GOT3 (cell line): ENCODE measurements around the gene TM9SF4.
"Not testable (repeated sequence)": the region's sequence is repeated elsewhere in the genome, so short reads cannot be mapped to it uniquely, and the experiment has no call there.

Experiments
- DNase-seq: peaks from one replicate; lab custom pipeline; 2025; ENCODE audit warnings: mixed read lengths; lab: John Stamatoyannopoulos, UW

The TM9SF4 gene

DNA sequence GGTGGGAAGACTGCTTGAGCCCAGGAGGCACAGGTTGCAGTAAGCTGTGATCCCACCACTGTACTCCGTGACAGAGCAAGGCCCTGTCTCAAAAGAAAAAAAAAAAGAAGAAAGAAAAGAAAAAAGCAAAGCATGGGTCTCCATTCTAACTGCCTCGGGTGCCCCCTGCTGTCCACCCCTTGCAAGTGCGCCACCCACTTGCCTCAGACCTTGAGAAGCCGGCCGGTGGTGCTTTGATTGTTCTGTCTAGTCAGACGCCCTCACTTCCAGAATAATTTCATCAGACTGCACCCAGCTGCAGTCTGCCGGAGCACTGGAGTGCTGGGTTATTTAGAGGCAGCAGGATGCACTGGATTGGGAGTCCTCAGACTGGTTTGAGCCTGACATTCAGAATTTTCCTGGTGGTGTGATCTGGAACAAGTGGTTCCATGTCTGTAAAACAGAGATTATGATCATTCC is 17.6 kb upstream of the TM9SF4 start:
- peak; percentile 54 for DNase-seq

DNA sequence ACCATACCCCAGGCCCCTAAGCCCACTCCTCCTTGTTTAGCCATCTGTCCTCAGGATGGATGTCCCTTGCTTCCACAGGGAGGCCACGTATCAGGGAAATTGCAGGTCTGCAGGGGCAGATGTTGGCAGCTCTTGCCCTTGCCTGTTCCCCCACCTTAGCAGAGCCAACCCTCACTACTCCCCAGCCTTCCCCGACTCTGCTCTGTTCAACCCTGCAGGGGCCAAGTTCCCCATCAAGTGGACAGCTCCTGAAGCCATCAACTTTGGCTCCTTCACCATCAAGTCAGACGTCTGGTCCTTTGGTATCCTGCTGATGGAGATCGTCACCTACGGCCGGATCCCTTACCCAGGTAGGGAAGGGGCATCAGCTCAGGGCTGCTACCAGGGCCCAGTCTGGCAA is 10.7 kb upstream of the TM9SF4 start:
- DNase-seq, result no peak

DNA sequence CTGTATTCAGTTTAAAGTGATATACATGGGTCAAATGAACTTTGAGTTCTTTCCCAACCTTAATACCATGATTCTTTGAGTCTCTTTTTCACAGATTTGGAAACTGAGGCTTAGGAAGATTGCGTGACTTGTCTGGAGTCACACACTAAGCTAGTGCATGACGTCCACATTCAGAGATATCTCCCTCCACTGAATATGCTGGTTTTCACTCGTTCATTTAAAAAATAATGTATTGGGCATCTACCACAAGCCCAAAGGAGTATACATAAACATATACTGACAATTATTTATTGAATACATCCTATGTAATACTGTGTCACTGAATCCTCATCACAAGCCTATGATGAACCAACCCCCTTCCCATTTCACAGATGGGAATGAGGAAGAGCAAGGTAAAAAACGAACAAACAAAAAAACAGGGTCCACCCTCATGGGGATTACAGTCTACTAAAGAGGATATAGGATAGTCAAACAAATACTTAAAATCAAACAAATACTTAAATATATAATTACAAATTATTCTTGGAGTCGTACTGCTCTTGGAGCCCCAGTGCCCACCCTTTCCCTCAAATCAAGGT is 611 bp upstream of the TM9SF4 start:
- no peak for DNase-seq

- no peak for DNase-seq
These were observed 725 bp downstream of the TM9SF4 start for GRCh38 chr20:32110173-32110704.

DNA sequence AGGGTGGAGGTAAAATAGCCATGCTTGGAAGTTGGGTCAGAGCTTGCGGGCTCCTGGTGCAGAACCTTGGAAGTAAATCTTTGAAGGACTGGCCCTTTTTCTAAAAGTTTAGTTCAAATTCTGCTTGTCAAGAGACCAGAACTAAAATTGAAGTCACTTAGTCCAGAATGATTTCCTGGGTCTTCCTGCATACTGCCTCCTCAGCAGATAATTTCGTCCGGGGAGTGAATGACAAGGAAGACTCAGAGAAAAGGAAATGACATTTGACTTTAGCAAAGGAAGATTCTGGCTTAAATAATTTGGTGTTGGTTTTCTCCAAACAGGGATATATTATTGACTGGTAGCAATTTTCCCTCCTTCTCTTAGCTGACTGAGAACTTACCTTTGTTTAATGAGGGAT is 1.2 kb downstream of the TM9SF4 start:
- DNase-seq, result no peak

DNA sequence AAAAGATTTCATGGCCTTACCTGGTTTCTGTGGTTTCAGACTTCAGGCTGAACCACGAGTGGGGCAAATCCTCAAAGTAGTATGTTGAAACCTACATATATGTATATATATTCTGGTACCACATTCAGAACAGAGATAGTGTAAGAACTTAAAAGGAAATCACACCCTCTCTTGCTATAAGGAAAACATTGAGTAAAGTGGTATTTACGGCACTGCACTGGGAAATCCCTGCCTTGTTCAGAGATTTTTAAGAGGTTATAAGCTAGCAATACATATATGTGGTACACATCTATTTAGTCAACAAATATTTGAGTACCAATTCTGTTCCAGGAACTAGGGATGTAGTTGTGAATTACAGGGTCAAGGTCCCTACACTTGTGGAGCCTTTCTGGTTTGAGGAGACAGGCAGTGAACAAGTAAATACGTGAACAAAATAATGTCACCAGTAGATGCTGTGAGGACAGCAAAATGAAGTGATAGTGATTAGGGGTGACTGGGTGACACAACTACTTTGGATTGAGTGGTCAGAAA is 1.7 kb downstream of the TM9SF4 start:
- DNase-seq, result no peak

- no peak for DNase-seq
These were observed 2.2 kb downstream of the TM9SF4 start for GRCh38 chr20:32111753-32112152.

- no peak for DNase-seq
These were observed 3.3 kb downstream of the TM9SF4 start for GRCh38 chr20:32112841-32113240.

GRCh38 chr20:32113591-32114260 is 4.2 kb downstream of the TM9SF4 start:
- no peak for DNase-seq

- DNase-seq, result no peak
These were observed 4.9 kb downstream of the TM9SF4 start for GRCh38 chr20:32114305-32114960.

DNA sequence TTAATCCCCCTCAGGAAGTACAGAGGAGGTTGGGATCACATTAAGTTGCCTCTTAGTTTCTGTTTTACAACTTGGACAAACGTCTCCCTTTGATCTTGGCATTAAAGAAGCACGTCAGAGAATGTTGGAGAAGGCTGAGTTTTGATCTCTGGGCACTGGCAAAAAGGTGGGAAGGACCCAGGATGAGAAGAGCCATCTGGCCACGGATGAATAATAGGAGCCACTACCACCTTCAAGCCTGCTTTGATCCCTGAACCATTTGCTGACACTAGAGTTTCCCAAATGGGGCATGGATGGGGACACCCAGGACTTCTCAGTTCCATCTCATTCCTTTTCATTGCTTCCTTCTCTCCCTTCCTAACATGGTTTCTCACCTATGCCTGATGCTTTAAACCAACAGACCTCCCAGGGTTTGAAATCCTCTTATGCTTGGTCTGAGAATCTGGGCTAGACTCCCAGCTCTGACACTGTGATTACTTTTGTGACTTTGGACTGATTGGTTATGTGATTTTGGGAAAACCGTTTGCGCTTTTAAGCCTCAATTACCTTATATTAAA is 5.8 kb downstream of the TM9SF4 start:
- DNase-seq, result no peak

DNA sequence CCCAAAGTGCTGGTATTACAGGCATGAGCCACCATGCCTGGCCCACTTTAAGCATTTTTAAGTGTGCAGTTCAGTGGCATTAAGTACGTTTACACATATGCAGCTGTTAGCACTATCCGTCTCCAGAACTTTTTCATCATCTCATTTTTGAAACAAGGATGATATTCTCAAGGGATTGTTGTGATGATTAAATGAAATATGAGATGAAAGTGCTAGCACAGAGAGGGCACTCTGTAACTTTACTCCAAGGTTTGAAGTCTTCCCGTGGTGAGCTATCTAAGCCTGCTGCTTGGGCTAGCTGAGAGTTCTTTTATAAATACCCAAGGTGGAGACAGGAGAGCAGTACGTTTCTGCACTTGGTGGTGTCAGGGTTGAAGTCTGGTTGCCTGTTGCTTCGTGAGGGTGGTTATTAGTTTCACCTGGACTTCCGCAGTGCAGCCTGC is 6.6 kb downstream of the TM9SF4 start:
- DNase-seq, result no peak

- DNase-seq, result not testable (repeated sequence)
These were observed 7.3 kb downstream of the TM9SF4 start for GRCh38 chr20:32116796-32117195.

DNA sequence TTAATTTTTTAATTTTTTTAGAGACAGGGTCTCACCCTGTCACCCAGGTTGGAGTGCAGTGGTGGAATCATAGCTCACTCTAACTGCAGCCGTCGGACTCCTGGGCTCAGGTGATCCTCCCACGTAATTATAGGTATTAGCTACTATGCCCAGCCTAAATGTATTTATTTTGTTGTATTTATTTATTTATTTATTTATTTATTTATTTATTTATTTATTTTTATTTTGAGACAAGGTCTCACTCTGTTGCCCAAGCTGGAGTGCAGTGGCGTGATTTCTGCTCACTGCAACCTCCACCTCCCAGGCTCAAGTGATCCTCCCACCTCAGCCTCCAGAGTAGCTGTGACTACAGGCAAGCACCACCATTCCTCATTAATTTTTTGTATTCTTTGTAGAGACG is 8.9 kb downstream of the TM9SF4 start:
- not testable (repeated sequence) for DNase-seq

DNA sequence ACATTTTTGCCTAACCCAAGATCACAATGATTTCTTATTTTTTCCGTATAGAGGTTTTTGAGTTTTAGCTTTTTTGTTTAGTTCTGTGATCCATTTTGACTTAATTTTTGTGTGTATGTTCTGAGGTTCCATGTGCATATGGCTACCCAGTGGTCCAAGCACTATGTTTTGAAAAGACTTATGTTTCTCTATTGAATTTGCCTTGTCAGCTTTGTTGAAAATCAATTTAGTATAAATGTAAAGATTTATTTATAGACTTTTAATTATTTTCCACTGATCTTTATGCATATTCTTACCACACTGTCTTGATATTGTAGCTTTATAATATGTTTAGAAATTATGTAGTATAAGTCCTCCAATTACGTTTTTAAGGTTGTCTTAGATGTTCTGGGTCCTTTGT is 10.2 kb downstream of the TM9SF4 start:
- DNase-seq, result no peak

DNA sequence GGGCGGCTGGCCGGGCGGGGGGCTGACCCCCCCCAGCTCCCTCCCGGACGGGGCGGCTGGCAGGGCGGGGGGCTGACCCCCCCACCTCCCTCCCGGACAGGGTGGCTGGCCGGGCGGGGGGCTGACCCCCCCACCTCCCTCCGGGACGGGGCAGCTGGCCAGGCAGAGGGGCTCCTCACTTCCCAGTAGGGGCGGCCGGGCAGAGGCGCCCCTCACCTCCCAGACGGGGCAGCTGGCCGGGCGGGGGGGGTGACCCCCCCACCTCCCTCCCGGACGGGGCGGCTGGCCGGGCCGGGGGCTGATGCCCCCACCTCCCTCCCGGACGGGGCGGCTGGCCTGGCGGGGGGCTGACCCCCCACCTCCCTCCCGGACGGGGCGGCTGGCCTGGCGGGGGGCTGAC is 12.4 kb downstream of the TM9SF4 start:
- not testable (repeated sequence) for DNase-seq

- DNase-seq, result no peak
These were observed 13.6 kb downstream of the TM9SF4 start for GRCh38 chr20:32123088-32123487.

DNA sequence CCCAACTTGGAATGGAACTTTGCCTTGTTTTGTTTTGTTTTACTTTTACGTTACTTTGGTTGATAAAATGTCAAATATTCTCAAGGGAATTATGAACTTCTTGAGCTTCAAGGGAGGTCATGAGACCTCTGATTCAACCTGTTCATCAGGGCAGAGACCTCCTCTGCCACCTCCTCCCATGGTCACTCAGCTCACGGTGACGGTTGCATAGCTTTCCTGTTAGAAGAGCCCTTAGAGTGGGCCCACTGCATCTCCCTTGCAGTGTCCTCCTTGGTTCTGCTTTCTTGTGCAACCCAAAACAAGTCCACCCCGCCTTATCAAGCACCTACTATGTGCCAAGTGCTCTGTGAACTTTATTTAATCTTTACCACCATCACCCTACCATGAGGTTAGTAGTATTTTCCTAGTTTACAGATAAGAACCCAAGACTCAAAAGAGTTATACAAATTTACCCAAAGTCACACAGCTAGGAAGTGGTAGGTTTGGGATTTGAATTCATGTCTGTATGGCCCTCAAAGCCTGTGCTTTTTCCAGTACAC is 15.5 kb downstream of the TM9SF4 start:
- DNase-seq, result no peak

GRCh38 chr20:32125506-32125905 is 16.0 kb downstream of the TM9SF4 start:
- DNase-seq, result no peak

DNA sequence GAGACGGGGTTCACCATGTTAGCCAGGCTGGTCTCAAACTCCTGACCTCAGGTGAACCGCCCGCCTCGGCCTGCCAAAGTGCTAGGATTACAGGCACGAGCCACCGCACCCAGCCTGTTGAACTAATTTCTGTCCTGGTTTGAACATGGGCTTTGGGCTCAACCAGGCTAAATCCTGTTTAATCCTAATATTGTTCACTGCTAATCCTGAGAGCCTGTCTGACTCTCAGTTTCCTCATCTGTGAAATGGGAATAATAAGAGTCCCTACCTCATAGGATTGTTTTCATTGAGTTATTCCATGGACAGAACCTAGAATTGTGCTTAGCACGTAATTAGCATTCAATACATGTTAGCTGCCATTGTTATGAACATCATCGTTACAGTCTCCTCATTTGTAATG is 17.4 kb downstream of the TM9SF4 start:
- DNase-seq, result no peak

DNA sequence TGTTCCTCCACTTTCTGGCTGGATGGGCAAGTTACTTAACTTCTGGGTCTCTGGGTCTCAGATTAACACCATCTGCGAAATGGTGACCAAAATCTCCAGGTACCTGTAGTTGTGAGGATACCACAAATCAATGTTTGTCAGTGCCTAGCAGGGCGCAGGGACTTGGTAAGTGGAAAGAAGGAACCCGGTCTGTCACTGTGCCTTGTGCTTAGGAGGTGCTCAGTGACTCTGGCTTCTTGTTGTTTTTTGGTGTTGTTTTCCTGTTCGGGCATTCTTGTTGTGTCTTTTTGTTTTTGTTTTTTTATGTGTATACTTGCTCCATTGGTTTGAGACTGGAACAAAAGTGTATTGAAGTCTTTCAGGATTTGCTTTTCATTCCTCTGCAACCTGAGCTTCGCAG is 17.8 kb downstream of the TM9SF4 start:
- DNase-seq, result no peak

- no peak for DNase-seq
These were observed 18.7 kb downstream of the TM9SF4 start for GRCh38 chr20:32128167-32128566.
